IMR-90 (cell line): ENCODE results near the gene CRACDL. TPM values are rescaled to one million over a fixed set of nuclear protein-coding genes. Genes with fewer than 3 reads are reported as not detected.

Experiments used
- ATAC-seq: fragments of 200-7000 bp; cut with Tn5 transposase; 2 replicates; pipeline ENCODE4 v1.9.1; 2020; ENCODE audit warnings: low read depth, mild to moderate bottlenecking, moderate library complexity
- BruUV-seq: library from RNA; stranded (reverse); fragments of 400-500 nt; replicated peaks from 2 replicates; lab custom pipeline; 2021; lab: Mats Ljungman, UMichigan
- CTCF ChIA-PET: fragments of 300-600 bp; formaldehyde crosslinking; extraction: SDS; loops from one replicate; lab custom pipeline; 2021; ENCODE audit warnings: antibody characterized with exemption; lab: Yijun Ruan, JAX
- POLR2A ChIA-PET: fragments of 300-600 bp; sonication (Branson Sonifier 250); formaldehyde crosslinking; loops from one replicate; lab custom pipeline; 2022; ENCODE audit warnings: antibody characterized with exemption; ENCODE audit not compliant: unreplicated experiment; lab: Charles Lee
- DNase-seq: peaks from one replicate; pipeline ENCODE4 v3.0.0; 2013
- H2AFZ ChIP-seq: replicated peaks from 2 replicates; pipeline ENCODE3; 2013; ENCODE audit warnings: low read length, mild to moderate bottlenecking; ENCODE audit not compliant: poor library complexity
- H2AK5ac ChIP-seq: 2 replicates; pipeline ENCODE4 v1.6.1; 2013; ENCODE audit warnings: low read depth, low read length, inconsistent platforms
- H2AK9ac ChIP-seq: replicated peaks from 2 replicates; pipeline ENCODE3; 2013; ENCODE audit warnings: mild to moderate bottlenecking, low read depth, low read length, moderate library complexity; ENCODE audit not compliant: poor library complexity
- H2BK120ac ChIP-seq: 2 replicates; pipeline ENCODE4 v1.6.1; 2013; ENCODE audit warnings: low read depth, low read length, inconsistent platforms
- H2BK15ac ChIP-seq: 3 replicates; pipeline ENCODE4 v1.6.1; 2013; ENCODE audit warnings: low read depth, low read length, inconsistent platforms
- H2BK20ac ChIP-seq: 2 replicates; pipeline ENCODE4 v1.6.1; 2013; ENCODE audit warnings: low read depth, mild to moderate bottlenecking, inconsistent platforms, low read length, moderate library complexity
- H2BK5ac ChIP-seq: 2 replicates; pipeline ENCODE4 v1.6.1; 2013; ENCODE audit warnings: mild to moderate bottlenecking, low read depth, low read length, inconsistent platforms; ENCODE audit not compliant: poor library complexity, severe bottlenecking
- H3K14ac ChIP-seq: replicated peaks from 2 replicates; pipeline ENCODE4 v1.6.1; 2013; ENCODE audit warnings: low read depth, low read length, inconsistent platforms
- H3K18ac ChIP-seq: 2 replicates; pipeline ENCODE4 v1.6.1; 2013; ENCODE audit warnings: low read depth, low read length, control low read depth
- H3K23ac ChIP-seq: 2 replicates; pipeline ENCODE4 v1.6.1; 2013; ENCODE audit warnings: low read depth, low read length, inconsistent platforms
- H3K27ac ChIP-seq: 2 replicates; pipeline ENCODE4 v1.5.1; 2013; ENCODE audit warnings: mild to moderate bottlenecking, control low read depth, low read length; ENCODE audit not compliant: insufficient read depth
- H3K27me3 ChIP-seq: 2 replicates; pipeline ENCODE4 v1.6.1; 2013; ENCODE audit warnings: low read length; ENCODE audit not compliant: control insufficient read depth, insufficient read depth
- H3K36me3 ChIP-seq: 2 replicates; pipeline ENCODE4 v1.6.1; 2013; ENCODE audit warnings: low read length, mixed read lengths; ENCODE audit not compliant: control insufficient read depth, insufficient read depth
- H3K4ac ChIP-seq: 2 replicates; pipeline ENCODE4 v1.6.1; 2013; ENCODE audit warnings: low read depth, low read length, inconsistent platforms
- H3K4me1 ChIP-seq: 2 replicates; pipeline ENCODE4 v1.6.1; 2013; ENCODE audit warnings: low read length, mixed read lengths; ENCODE audit not compliant: control insufficient read depth, insufficient read depth
- H3K4me2 ChIP-seq: 2 replicates; pipeline ENCODE4 v1.6.1; 2013; ENCODE audit warnings: low read depth, mild to moderate bottlenecking, control low read depth, low read length, moderate library complexity
- H3K4me3 ChIP-seq: 2 replicates; pipeline ENCODE4 v1.5.1; 2013; ENCODE audit warnings: low read depth, mild to moderate bottlenecking, control low read depth, low read length, moderate library complexity; ENCODE audit not compliant: insufficient read depth
- H3K56ac ChIP-seq: 2 replicates; pipeline ENCODE4 v1.6.1; 2013; ENCODE audit warnings: low read length, inconsistent platforms; ENCODE audit not compliant: insufficient read depth; ENCODE audit errors: extremely low read depth
- H3K79me1 ChIP-seq, 2 experiments: 2 replicates each; pipeline ENCODE4 v1.6.1; 2013; ENCODE audit warnings: low read length in 2 of 2, inconsistent platforms in 1 of 2, low read depth in 1 of 2
- H3K9ac ChIP-seq: 2 replicates; pipeline ENCODE4 v1.6.1; 2013; ENCODE audit warnings: low read depth, low read length, control low read depth
- H3K9me1 ChIP-seq: 2 replicates; pipeline ENCODE4 v1.6.1; 2013; ENCODE audit warnings: low read length, inconsistent platforms; ENCODE audit not compliant: insufficient read depth
- H3K9me3 ChIP-seq: 2 replicates; pipeline ENCODE4 v1.6.1; 2013; ENCODE audit warnings: low read length; ENCODE audit not compliant: control insufficient read depth, insufficient read depth
- H4K20me1 ChIP-seq: 2 replicates; pipeline ENCODE4 v1.6.1; 2013; ENCODE audit warnings: low read length, inconsistent platforms; ENCODE audit not compliant: insufficient read depth
- H4K5ac ChIP-seq: 2 replicates; pipeline ENCODE4 v1.6.1; 2013; ENCODE audit warnings: mild to moderate bottlenecking, low read depth, low read length, control low read depth
- H4K8ac ChIP-seq, 2 experiments: 2 replicates each; pipeline ENCODE4 v1.6.1; 2013; ENCODE audit warnings: low read depth in 2 of 2, low read length in 2 of 2, control low read depth in 1 of 2, inconsistent platforms in 1 of 2
- H4K91ac ChIP-seq: 2 replicates; pipeline ENCODE4 v1.6.1; 2013; ENCODE audit warnings: low read depth, low read length, inconsistent platforms; ENCODE audit not compliant: insufficient read depth
- CHD1 ChIP-seq: IDR thresholded peaks from 2 replicates; pipeline ENCODE4 v1.6.1; 2012; ENCODE audit warnings: low read depth, low read length, improper control_type of control experiment
- ELK1 ChIP-seq: fragments of 150-350 bp; IDR thresholded peaks from 2 replicates; pipeline ENCODE4 v1.6.1; 2016; ENCODE audit warnings: low read depth, mild to moderate bottlenecking, low read length, moderate library complexity, borderline replicate concordance
- FOS ChIP-seq: fragments of 150-350 bp; IDR thresholded peaks from 2 replicates; pipeline ENCODE4 v1.6.1; 2016; ENCODE audit warnings: low read depth, low read length
- MAFK ChIP-seq: IDR thresholded peaks from 2 replicates; pipeline ENCODE4 v1.6.1; 2012; ENCODE audit warnings: low read depth, low read length, improper control_type of control experiment
- MAZ ChIP-seq: IDR thresholded peaks from 2 replicates; pipeline ENCODE4 v1.6.1; 2012; ENCODE audit warnings: low read depth, mild to moderate bottlenecking, low read length, improper control_type of control experiment, moderate library complexity, borderline replicate concordance
- MXI1 ChIP-seq: IDR thresholded peaks from 2 replicates; pipeline ENCODE4 v1.6.1; 2012; ENCODE audit warnings: low read depth, mild to moderate bottlenecking, low read length, moderate library complexity, borderline replicate concordance
- POLR2A ChIP-seq: IDR thresholded peaks from 2 replicates; pipeline ENCODE4 v1.6.1; 2012; ENCODE audit warnings: mild to moderate bottlenecking, low read depth, low read length
- RAD21 ChIP-seq: IDR thresholded peaks from 2 replicates; pipeline ENCODE4 v1.6.1; 2012; ENCODE audit warnings: low read length, improper control_type of control experiment
- RCOR1 ChIP-seq: IDR thresholded peaks from 2 replicates; pipeline ENCODE4 v1.6.1; 2012; ENCODE audit warnings: mild to moderate bottlenecking, low read length, improper control_type of control experiment; ENCODE audit not compliant: insufficient replicate concordance
- RFX5 ChIP-seq: IDR thresholded peaks from 2 replicates; pipeline ENCODE4 v1.8.0; 2012; ENCODE audit warnings: low read depth, mild to moderate bottlenecking, low read length, moderate library complexity
- WGBS, 2 experiments: methylation state at CpG; one replicate each; pipeline versions ENCODE4 v1.1.5 to v1.1.7; 2013; ENCODE audit warnings: missing lambda C conversion rate in 2 of 2; ENCODE audit not compliant: insufficient read length in 1 of 2; ENCODE audit errors: extremely low coverage in 2 of 2; 5-methylcytosine and 5-hydroxymethylcytosine counted together
- dilution Hi-C: fragments of 300-500 bp; cut with HindIII; formaldehyde crosslinking; loops from one replicate; pipeline ENCODE4 v1.14.3; 2018; ENCODE audit warnings: low sequenced_read_pairs; ENCODE audit not compliant: unreplicated experiment
- in situ Hi-C: fragments of 300-500 bp; cut with MboI; formaldehyde crosslinking; loops from 3 replicates; pipeline ENCODE4 v1.14.3; 2019; ENCODE audit warnings: low sequenced_read_pairs, inconsistent platforms, mixed read lengths
- intact Hi-C: fragments of 100-400 bp; cut with micrococcal nuclease; formaldehyde crosslinking; loops from 2 replicates; pipeline ENCODE4 v1.10.0; 2022
- polyA plus RNA-seq, 3 experiments: library from polyadenylated mRNA; depleted of rRNA; stranded (reverse); fragments of >200 nt; gene quantifications; 2 replicates each; pipeline ENCODE4 v1.2.3, GENCODE V29; 2012; ENCODE audit warnings: low replicate concordance in 1 of 3
- total RNA-seq: library from RNA; depleted of rRNA; stranded (reverse); fragments of >200 nt; gene quantifications from 2 replicates; pipeline ENCODE4 v1.2.3, GENCODE V29; 2012

The CRACDL gene
- total and polyA plus RNA-seq, 2 of the 4 experiments (the other 2 are of a cell fraction), result not detected

- TF ChIP-seq POLR2A (no peak), MAZ (no peak), FOS (no peak), RFX5 (no peak), RAD21 (no peak), ELK1 (no peak), CHD1 (no peak), RCOR1 (no peak), MXI1 (no peak), MAFK (no peak)
- Histone ChIP-seq H3K4me1 (no peaks in the 10 kb centered on the region), H2BK120ac (no peak overlapping the region), H4K20me1 (no peaks in the 10 kb centered on the region), H3K36me3 (no peaks in the 10 kb centered on the region), H2BK15ac (no peak overlapping the region), H2AFZ (no peak overlapping the region), H2BK20ac (no peak overlapping the region), H3K27me3 (peaks cover 6% of the 10 kb centered on the region), H4K91ac (no peak overlapping the region), H3K79me1 (no peaks in the 10 kb centered on the region), H4K8ac (no peak overlapping the region), H2BK5ac (no peak overlapping the region), H3K4me2 (no peak overlapping the region), H3K9ac (no peak overlapping the region), H2AK5ac (no peak overlapping the region), H3K9me3 (no peaks in the 10 kb centered on the region), H3K23ac (no peak overlapping the region), H3K14ac (no peak overlapping the region), H4K5ac (no peak overlapping the region), H3K4me3 (no peak overlapping the region), H3K18ac (no peak overlapping the region), H2AK9ac (no peak overlapping the region), H3K27ac (no peak overlapping the region), H3K56ac (no peak overlapping the region), H3K4ac (no peak overlapping the region), H3K9me1 (no peaks in the 10 kb centered on the region)
- 30% methylated on average over 3 of the region's 11 CpGs; no CpG with 5 or more reads in 1 of the 2 experiments for WGBS, 2 experiments
- ATAC-seq, result no peak
- no TSS peak for BruUV-seq
- CTCF ChIA-PET, result no interaction called here
- POLR2A ChIA-PET, result no interaction called here
- DNase-seq, result no peak
- dilution Hi-C loops, result no loop called here
- in situ Hi-C loops, result no loop called here
- intact Hi-C loops, result no loop called here
These were observed 141.9 kb downstream of the CRACDL start for GRCh38 chr2:98793897-98794830.
